Measurements from ENCODE around the gene ANGPTL8.

Gene ANGPTL8

DNA sequence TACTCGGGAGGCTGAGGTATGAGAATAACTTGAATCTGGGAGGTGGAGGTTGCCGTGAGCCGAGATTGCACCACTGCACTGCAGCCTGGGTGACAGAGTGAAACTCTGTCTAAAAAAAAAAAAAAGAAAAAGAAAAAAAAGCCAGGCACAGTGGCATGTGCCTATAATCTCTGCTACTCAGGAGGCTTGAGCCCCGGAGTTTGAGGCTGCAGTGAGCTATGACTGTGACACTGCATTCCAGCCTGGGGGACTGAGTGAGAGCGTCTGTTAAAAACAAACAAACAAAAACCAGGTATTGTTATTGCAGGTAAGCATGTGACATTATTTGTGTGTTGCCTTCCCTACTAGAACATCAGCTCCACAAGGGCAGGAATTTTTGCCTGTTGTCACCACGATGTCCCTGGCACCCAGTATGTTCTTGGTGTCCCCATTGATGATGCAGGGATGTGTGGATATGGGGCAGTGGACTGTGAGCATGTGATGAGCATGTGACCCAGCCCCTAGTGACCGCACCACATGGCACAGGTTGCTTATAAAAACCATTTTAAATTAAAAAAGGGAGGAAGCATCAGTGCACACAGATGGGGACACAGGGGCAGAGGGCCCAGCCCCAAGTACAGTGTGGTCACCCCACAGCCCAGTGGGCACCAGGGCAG, 40.5 kb upstream of the ANGPTL8 start:
- TF ChIP-seq GATA2 (IDR thresholded peaks at IDR 0.05; ENCODE audit: low read depth, low read length): no peak
- TF ChIP-seq GATA3 (IDR thresholded peaks at IDR 0.05; ENCODE audit: low read depth, low read length): no peak

DNA sequence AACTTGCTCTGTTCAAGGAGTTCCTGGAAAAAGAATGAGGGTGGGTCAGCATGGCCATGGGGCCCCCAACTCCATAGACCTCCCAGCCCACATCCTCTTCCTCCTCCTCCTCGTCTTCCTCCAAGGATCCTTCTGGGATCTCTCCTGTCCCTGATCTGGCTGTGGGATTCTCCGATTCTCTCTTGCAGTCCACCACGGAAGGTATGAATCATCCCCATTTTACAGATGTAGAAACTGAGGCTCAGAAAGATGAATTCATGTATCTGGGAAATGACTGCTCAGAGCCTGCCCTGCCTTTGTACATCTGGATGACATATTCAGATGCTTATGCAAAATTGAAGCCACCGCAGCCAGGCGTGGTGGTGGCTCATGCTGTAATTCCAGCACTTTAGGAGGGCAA, 39.9 kb upstream of the ANGPTL8 start:
- TF ChIP-seq GATA3 (IDR thresholded peaks at IDR 0.05; ENCODE audit: low read depth, low read length) (no peak), GATA2 (IDR thresholded peaks at IDR 0.05; ENCODE audit: low read depth, low read length) (no peak)

DNA sequence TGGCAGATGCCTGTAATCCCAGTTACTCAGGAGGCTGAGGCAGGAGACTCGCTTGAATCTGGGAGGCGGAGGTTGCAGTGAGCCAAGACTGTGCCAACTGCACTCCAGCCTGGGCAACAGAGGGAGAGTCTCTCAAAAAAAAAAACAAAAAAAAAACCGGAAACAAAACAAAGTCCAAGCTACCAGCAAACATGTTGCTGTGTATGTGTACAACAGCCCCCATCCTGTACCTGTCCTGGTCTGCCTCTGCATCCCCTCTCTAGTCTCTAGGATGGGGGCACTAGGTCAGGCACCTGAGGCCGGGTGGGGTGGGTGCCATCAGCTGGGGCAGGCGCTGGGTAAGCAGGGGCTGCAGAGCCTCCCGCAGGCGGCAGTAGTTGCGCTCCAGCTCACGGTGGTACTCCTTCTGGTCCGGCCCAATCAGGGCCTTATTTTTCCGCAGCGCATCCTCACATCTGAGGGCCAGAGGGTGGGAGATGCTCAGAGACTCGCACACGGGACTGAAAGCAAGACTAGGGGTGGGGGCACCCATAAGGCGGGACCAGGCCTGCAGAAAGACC, 39.3 kb upstream of the ANGPTL8 start:
- TF ChIP-seq GATA2 (IDR thresholded peaks at IDR 0.05; ENCODE audit: low read depth, low read length): no peak
- TF ChIP-seq GATA3 (IDR thresholded peaks at IDR 0.05; ENCODE audit: low read depth, low read length): no peak

DNA sequence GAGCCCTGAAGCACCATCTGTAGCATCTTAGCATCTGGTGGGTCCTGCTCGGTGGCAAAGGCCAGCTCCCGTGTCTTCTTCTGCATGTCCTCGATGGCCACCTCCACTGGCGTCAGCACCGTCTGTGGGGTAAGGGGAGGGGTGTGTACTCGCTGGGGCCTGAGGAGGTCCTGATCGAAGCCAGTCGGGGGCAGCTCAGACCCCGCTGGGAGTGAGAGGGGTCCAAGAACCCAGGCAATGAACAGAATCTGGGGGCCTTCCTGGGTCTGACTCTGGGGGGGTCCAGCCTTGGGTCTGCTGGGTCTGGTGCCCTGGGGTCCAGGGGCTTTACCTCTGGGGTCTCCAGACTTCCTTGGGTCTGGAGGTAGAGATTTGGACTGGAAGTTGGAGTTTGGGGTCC, 38.5 kb upstream of the ANGPTL8 start:
- TF ChIP-seq GATA2 (IDR thresholded peaks at IDR 0.05; ENCODE audit: low read depth, low read length) (no peak), GATA3 (IDR thresholded peaks at IDR 0.05; ENCODE audit: low read depth, low read length) (no peak)

DNA sequence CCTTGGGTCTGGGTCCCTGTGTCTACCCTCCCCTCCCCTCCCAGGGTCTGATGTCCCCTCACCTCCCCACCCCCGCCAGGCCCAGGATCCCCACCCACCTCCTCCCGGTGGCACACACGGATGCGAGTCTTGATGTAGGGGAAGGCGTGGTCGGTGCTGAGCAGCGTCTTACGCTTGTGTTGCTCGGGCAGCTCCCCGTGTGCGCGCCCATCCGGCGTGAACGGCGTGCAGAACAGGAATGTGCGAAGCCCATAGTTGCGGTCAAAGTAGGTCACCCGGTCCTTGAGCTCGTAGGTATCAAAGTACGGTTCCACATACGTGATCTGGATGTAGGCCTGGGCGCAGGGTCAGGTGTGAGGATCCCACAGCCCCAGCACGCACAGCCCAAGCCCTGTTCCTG, 37.6 kb upstream of the ANGPTL8 start:
- TF ChIP-seq GATA3 (IDR thresholded peaks at IDR 0.05; ENCODE audit: low read depth, low read length) (no peak), GATA2 (IDR thresholded peaks at IDR 0.05; ENCODE audit: low read depth, low read length) (no peak)

DNA sequence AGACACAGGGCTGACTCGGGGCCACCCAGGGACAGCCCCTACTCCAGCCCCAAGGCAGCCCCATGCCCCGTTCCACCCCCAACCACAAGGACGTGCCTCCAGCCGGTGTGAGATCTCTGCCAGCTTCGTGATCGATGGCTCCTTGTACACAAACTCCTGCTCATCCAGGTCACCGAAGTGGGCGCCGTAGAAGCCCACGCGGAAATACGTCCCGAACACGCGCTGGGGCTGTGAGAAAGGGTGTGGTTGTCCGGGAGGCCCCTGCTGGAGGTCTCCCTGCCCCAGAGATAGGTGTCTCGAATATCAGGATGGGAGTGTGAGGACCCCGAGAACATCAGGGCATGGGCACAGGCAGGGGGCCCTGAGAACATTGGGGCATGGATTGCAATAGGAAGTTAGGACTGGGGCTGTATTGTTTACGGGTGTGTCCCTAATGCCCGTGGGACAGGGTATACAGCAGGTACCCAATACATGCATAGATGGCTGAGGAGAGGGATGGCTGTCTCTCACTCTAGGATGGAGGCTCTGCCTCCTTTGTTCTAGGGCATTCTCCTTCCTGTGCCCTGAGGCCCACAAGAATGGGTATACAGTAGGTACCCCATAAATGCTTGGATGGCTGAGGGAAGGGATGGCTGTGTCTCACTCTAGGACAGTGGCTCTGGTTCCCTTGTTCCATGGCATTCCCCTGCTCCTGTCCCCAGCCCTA, 36.8 kb upstream of the ANGPTL8 start:
- TF ChIP-seq GATA3 (IDR thresholded peaks at IDR 0.05; ENCODE audit: low read depth, low read length) (no peak), GATA2 (IDR thresholded peaks at IDR 0.05; ENCODE audit: low read depth, low read length) (no peak)

DNA sequence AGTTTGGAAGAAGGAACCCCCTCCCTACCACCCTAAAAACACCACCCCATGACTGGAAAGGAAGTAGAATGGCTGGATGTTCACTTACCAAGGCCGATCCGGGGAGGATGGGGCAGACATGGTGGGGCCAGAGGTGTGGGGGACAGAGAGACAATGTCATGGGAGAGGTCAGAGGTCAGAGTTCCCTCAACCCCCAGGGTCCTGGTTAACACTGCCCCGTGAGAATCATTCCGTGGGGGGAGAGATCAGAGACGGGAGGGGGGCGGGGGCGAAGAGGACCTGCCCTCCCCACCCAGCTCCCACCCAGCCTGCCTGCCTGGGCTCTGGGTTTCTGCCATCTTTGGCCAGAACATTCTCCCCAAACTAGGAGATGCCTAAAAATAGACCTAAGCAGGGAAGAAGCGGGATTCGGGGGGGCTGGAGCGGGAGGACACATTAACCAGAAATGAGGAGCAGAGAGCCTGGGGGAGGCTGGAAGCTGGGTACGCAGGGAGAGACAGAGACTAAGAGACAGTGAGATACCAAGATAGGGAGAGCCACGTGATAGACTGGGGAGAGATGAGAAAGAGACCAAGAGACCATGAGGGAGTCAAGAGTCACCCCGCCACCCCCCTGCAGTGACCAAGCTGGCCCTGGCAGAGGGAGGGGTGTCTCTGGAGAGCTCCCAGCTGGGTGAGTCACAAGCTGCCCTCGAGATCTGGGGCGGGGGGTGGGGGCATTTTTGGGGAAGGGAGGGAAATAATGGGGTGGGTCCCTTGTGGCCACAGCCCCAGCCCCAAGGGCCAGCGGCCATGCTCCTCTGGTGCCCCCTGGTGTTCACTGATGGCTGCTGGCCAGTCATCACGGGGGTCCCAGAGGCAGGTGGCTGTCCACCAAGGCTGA, 36.0 kb upstream of the ANGPTL8 start:
- no peak for TF ChIP-seq GATA2 (IDR thresholded peaks at IDR 0.05; ENCODE audit: low read depth, low read length)
- TF ChIP-seq GATA3 (IDR thresholded peaks at IDR 0.05; ENCODE audit: low read depth, low read length): no peak

DNA sequence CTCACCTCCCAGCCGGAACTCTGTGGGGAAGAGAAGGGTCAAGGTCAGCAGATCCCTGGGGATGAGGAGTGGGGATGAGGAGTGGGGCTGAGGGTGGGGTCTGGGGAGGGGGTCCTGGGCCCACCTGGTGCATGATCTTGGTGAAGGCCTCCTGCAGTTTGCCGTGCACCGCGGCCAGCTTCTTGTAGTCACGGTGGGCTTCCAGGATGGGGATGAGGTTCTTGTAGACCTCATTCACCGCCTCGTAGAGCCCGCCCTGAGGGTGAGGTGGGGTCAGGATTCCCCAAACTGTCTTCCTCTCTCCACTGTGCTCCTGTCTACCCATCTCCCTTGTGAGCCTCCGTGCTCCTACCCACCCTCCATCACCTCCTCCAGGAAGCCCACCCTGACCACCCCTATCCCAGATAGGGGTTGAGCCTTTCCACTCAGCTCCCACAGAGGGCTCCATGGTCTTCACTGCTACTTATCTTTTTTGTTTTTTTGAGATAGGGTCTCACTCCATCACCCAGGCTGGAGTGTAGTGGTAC, 35.3 kb upstream of the ANGPTL8 start:
- TF ChIP-seq GATA2 (IDR thresholded peaks at IDR 0.05; ENCODE audit: low read depth, low read length) (no peak), GATA3 (IDR thresholded peaks at IDR 0.05; ENCODE audit: low read depth, low read length) (no peak)

DNA sequence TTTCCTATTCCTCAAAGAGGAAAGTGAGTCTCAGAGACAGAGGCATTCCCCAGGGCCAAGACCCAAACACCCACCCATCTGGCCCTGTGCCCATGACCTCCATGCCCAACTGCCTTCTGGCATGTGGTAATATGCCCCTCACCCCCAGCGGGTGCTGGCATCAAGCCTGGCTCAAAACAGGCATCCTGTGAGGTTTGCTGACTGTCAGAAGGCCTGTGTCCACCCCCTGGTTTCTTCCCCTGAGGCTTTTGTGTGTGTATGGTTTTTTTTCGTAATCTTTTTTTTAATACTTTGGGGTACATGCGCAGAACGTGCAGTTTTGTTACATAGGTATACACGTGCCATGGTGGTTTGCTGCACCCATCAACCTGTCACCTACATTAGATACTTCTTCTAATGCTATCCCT, 34.5 kb upstream of the ANGPTL8 start:
- TF ChIP-seq GATA3 (IDR thresholded peaks at IDR 0.05; ENCODE audit: low read depth, low read length) (no peak), GATA2 (IDR thresholded peaks at IDR 0.05; ENCODE audit: low read depth, low read length) (no peak)

DNA sequence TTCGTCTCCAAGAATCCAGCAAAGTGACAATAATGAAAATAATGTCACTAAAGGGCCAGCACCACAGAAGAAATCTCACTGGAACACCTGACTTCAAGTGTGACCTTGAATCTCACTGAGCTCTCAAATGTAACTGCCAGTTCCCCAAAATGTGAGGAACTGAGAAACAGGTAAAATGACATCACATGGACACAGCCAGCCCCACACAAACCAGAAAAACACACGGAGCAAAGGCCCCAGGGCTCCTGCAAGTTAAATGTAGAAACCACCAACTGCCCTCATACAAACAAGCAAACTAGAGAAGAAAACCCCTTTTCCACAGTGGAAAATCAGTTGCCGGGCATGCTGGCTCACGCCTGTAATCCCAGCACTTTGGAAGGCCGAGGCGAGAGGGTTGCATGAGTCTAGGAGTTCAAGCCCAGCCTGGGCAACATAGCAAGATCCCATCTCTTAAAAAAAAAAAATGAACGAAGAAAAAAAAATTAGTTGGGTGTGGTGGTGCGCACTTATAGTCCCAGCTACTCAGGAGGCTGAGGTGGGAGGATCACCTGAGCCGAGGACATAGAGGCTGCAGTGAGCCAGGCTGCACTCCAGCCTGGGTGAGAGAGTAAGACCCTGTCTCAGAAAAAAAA, 33.4 kb upstream of the ANGPTL8 start:
- TF ChIP-seq GATA2 (IDR thresholded peaks at IDR 0.05; ENCODE audit: low read depth, low read length) (no peak), GATA3 (IDR thresholded peaks at IDR 0.05; ENCODE audit: low read depth, low read length) (no peak)

DNA sequence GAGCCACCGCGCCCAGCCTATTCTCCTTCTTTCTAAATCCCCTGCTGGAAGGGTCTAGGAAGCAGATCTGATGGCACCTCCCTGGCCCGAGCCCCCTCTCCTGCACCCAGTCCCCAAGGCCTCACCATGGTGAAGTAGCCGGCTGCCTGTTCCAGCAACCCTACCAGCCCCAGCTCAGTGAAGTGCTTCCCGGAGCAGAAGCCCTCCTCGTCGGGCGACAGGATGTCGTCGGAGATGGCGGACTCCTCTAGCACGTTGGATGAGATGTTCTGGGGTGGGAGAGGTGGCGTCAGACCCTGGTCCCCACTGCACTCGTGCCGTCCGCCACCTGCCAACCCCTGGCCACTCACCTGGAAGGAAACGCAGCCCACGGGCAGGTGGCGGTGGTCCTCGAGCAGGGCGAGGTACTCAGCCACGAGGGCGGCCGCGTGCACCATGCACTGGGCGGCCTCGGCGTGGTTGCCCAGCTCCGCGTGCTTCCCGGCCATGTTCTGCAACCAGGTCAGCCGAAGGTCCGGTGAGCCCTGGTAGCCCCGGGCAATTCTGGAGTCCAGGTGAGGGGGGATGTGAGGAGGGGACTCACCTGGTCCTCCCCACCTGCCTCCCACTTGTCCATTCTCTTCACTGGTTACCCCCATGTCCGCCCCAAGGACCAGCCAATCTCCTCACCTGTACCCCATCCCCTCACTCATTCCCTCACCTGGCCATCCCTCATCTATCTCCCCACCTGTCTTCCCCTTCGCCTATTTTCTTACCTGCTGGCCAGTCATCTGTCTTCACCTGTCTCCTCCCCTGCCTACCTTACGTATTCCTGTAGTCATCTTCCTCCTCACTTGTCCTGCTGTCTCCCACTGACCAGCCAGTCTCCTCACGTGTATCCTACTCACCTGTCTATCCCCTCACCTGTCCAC, 30.6 kb upstream of the ANGPTL8 start:
- TF ChIP-seq GATA2 (IDR thresholded peaks at IDR 0.05; ENCODE audit: low read depth, low read length) (no peak), GATA3 (IDR thresholded peaks at IDR 0.05; ENCODE audit: low read depth, low read length) (no peak)

DNA sequence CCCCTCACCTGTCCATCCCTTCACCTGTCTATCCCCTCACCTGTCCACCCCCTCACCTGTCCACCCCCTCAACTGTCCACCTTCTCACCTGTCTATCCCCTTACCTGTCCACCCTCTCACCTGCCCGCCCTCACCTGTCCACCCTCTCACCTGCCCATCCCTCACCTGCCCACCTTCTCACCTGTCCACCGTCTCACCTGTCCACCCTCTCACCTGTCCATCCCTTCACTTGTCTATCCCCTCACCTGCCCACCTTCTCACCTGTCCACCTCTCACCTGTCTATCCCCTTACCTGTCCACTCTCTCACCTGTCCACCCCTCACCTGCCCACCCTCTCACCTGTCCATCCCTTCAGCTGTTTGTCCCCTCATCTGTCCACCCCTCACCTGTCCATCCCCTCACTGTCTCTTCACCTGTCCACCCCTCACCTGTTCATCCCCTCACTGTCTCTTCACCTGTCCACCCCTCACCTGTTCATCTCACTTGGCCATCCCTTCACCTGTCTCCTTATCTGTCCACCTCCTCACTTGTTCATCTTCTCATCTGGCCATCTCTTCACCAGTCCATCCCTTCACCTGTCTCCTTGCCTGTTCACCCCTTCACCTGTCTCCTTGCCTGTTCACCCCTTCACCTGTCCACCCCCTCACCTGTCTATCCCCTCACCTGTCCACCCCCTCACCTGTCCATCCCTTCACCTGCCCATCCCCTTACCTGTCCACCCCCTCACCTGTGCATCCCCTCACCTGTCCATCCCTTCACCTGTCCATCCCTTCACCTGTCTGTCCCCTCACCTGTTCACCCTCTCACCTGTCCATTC, 29.4 kb upstream of the ANGPTL8 start:
- TF ChIP-seq GATA2 (IDR thresholded peaks at IDR 0.05; ENCODE audit: low read depth, low read length) (no peak), GATA3 (IDR thresholded peaks at IDR 0.05; ENCODE audit: low read depth, low read length) (no peak)
